ENCODE results near the gene ITGB2. TPM values are rescaled to one million over a fixed set of nuclear protein-coding genes. Genes with fewer than 3 reads are reported as not detected.

The ITGB2 gene
- total RNA-seq, 1 donor from 2014 or later: not detected

- Histone ChIP-seq H3K79me2 (ENCODE audit: low read depth) (peaks cover 97% of the 10 kb centered on the region), H3K4me2 (no peak overlapping the region), H4K20me1 (ENCODE audit: low read depth) (peaks cover 94% of the 10 kb centered on the region), H3K9ac (no peak overlapping the region), H3K4me3 (no peak overlapping the region), H3K27ac (no peak overlapping the region), H2AFZ (replicated peaks) (no peak overlapping the region), H3K4me1 (no peaks in the 10 kb centered on the region), H3K36me3 (no peaks in the 10 kb centered on the region), H3K27me3 (no peaks in the 10 kb centered on the region), H3K9me3 (ENCODE audit: low read depth) (no peaks in the 10 kb centered on the region), H3F3A (ENCODE audit: low read depth) (no peaks in the 10 kb centered on the region)
- no peak overlapping the region for H3K4me3 Mint-ChIP-seq
- H3K27ac Mint-ChIP-seq: peak overlapping the region; percentile 46
- TF ChIP-seq EZH2phosphoT487 (IDR thresholded peaks at IDR 0.05) (no peak), CTCF (IDR thresholded peaks at IDR 0.05) (no peak), EZH2 (IDR thresholded peaks at IDR 0.05) (no peak)
- H3K27me3 Mint-ChIP-seq (ENCODE audit: insufficient read depth, low read depth): peaks cover 9% of the 10 kb centered on the region
- H3K9me3 Mint-ChIP-seq: no peaks in the 10 kb centered on the region
- DNase-seq (ENCODE audit: low spot score): no peak
- H3K4me1 Mint-ChIP-seq: peaks cover 40% of the 10 kb centered on the region
- peaks cover 31% of the 10 kb centered on the region for H3K36me3 Mint-ChIP-seq
These were observed 55.0 kb downstream of the ITGB2 start for GRCh38 chr21:44865561-44866280.

DNA sequence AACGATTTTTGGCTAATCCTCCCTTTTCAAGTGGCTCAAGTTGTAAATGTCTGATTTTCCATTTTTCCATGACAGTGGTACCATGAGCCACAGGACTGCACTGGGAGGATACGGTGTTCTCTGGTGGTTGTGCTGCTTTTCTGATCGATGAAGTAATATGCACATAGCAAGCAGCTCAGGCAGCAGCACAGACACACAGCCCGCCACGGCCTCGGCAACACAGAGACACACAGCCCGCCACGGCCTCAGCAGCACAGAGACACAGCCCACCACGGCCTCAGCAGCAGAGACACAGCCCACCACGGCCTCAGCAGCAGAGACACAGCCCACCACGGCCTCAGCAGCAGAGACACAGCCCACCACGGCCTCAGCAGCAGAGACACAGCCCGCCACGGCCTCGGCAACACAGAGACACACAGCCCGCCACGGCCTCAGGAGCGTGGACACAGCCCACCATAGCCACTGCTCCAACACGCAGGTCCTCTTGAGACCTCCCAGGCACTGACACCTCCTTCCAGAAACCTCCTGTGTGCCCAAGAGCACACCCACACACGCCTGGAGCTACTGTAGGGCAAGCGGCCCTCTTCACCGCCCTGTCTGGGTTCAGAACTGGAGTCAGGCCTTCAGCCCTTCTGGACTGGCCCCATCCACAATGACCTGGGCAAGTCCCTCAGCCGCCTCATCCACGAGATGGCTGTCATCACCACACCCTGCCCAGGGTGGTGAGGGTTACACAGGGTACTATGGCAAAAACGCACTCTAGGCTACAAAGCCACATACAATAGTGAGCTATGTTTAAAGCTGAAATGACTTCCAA lies 57.6 kb downstream of the ITGB2 start:
- DNase-seq (ENCODE audit: low spot score): no peak
- Histone ChIP-seq H3K36me3 (no peaks in the 10 kb centered on the region), H3K27ac (no peak overlapping the region), H3K4me1 (no peaks in the 10 kb centered on the region), H3K9ac (no peak overlapping the region), H3K27me3 (no peaks in the 10 kb centered on the region), H3F3A (ENCODE audit: low read depth) (no peaks in the 10 kb centered on the region), H2AFZ (replicated peaks) (no peak overlapping the region), H3K4me3 (no peak overlapping the region), H4K20me1 (ENCODE audit: low read depth) (peaks cover 94% of the 10 kb centered on the region), H3K4me2 (no peak overlapping the region), H3K79me2 (ENCODE audit: low read depth) (peaks cover 95% of the 10 kb centered on the region), H3K9me3 (ENCODE audit: low read depth) (no peaks in the 10 kb centered on the region)
- Mint-ChIP-seq H3K27ac (no peak overlapping the region), H3K36me3 (peaks cover 25% of the 10 kb centered on the region), H3K4me1 (peaks cover 17% of the 10 kb centered on the region), H3K4me3 (no peak overlapping the region), H3K9me3 (no peaks in the 10 kb centered on the region), H3K27me3 (ENCODE audit: insufficient read depth, low read depth) (peaks cover 8% of the 10 kb centered on the region)
- TF ChIP-seq EZH2 (IDR thresholded peaks at IDR 0.05) (no peak), CTCF (IDR thresholded peaks at IDR 0.05) (no peak), EZH2phosphoT487 (IDR thresholded peaks at IDR 0.05) (no peak)

GRCh38 chr21:44858791-44859190 lies 61.9 kb downstream of the ITGB2 start:
- TF ChIP-seq EZH2 (IDR thresholded peaks at IDR 0.05) (no peak), CTCF (IDR thresholded peaks at IDR 0.05) (no peak), EZH2phosphoT487 (IDR thresholded peaks at IDR 0.05) (no peak)
- no peak overlapping the region for H3K4me3 ChIP-seq
- Mint-ChIP-seq H3K36me3 (peaks cover 33% of the 10 kb centered on the region), H3K27me3 (ENCODE audit: insufficient read depth, low read depth) (peaks cover 6% of the 10 kb centered on the region), H3K4me1 (peaks cover 3% of the 10 kb centered on the region), H3K27ac (no peak overlapping the region), H3K4me3 (no peak overlapping the region), H3K9me3 (no peaks in the 10 kb centered on the region)
- peaks cover 74% of the 10 kb centered on the region for H3K79me2 ChIP-seq (ENCODE audit: low read depth)
- no peak overlapping the region for H2AFZ ChIP-seq (replicated peaks)
- DNase-seq (ENCODE audit: low spot score): no peak
- no peak overlapping the region for H3K9ac ChIP-seq
- no peaks in the 10 kb centered on the region for H3K36me3 ChIP-seq
- H4K20me1 ChIP-seq (ENCODE audit: low read depth): peaks cover 86% of the 10 kb centered on the region
- no peaks in the 10 kb centered on the region for H3K4me1 ChIP-seq
- no peak overlapping the region for H3K27ac ChIP-seq
- no peaks in the 10 kb centered on the region for H3K27me3 ChIP-seq
- no peaks in the 10 kb centered on the region for H3K9me3 ChIP-seq (ENCODE audit: low read depth)
- H3F3A ChIP-seq (ENCODE audit: low read depth): no peaks in the 10 kb centered on the region
- no peak overlapping the region for H3K4me2 ChIP-seq

All from neural progenitor cell (in vitro differentiated cells).